HuH-7.5 (cell line): ENCODE measurements around the gene GAGE12C.
"Not testable (repeated sequence)": the region's sequence is repeated elsewhere in the genome, so short reads cannot be mapped to it uniquely, and the experiment has no call there.

Experiments
- DNase-seq: peaks from one replicate; pipeline ENCODE4 v3.0.0; 2011; ENCODE audit warnings: low spot score

The GAGE12C gene

GRCh38 chrX:49531877-49532276 lies at the start of gene GAGE12C:
TSS of gene GAGE12C (plus strand) at chrX:49532177. CDS start at chrX:49533332, 1,155 bp downstream.
- DNase-seq = not testable (repeated sequence)

GRCh38 chrX:49541433-49541832 lies 9.5 kb downstream of the GAGE12C start, which contains the start of gene GAGE12D:
TSS of gene GAGE12D (plus strand) at chrX:49541733. CDS start at chrX:49542888, 1,155 bp downstream.
- not testable (repeated sequence) for DNase-seq

GRCh38 chrX:49550989-49551388 lies 19.0 kb downstream of the GAGE12C start, which contains the start of gene GAGE12E:
TSS of gene GAGE12E (plus strand) at chrX:49551289. CDS start at chrX:49552444, 1,155 bp downstream.
- DNase-seq = not testable (repeated sequence)

- not testable (repeated sequence) for DNase-seq
Observed at GRCh38 chrX:49560542-49560941, 28.6 kb downstream of the GAGE12C start, which contains the start of gene GAGE12F. TSS of gene GAGE12F (plus strand) at chrX:49560842. CDS start at chrX:49561997, 1,155 bp downstream.

GRCh38 chrX:49568728-49569127 lies 36.8 kb downstream of the GAGE12C start:
- not testable (repeated sequence) for DNase-seq

GRCh38 chrX:49569152-49569551 lies 37.2 kb downstream of the GAGE12C start:
- not testable (repeated sequence) for DNase-seq

GRCh38 chrX:49570100-49570499 lies 38.1 kb downstream of the GAGE12C start, which contains the start of gene GAGE12G:
TSS of gene GAGE12G (plus strand) at chrX:49570400. CDS start at chrX:49571555, 1,155 bp downstream.
- DNase-seq = not testable (repeated sequence)

- DNase-seq = not testable (repeated sequence)
Observed at GRCh38 chrX:49579649-49580048, 47.7 kb downstream of the GAGE12C start, which contains the start of gene GAGE12H. TSS of gene GAGE12H (plus strand) at chrX:49579949. CDS start at chrX:49581104, 1,155 bp downstream.
